HG02840 (cell line): ENCODE measurements around the gene SLC6A9.

Experiments used
- ATAC-seq: cut with Tn5 transposase; IDR thresholded peaks from one replicate; pipeline ENCODE4 v1.9.1; 2021; ENCODE audit warnings: mild to moderate bottlenecking, moderate library complexity, moderate number of reproducible peaks; ENCODE audit not compliant: unreplicated experiment, low FRiP score

Gene SLC6A9

GRCh38 chr1:43990271-43991199, 40.7 kb downstream of the SLC6A9 start:
- ATAC-seq: no peak

DNA sequence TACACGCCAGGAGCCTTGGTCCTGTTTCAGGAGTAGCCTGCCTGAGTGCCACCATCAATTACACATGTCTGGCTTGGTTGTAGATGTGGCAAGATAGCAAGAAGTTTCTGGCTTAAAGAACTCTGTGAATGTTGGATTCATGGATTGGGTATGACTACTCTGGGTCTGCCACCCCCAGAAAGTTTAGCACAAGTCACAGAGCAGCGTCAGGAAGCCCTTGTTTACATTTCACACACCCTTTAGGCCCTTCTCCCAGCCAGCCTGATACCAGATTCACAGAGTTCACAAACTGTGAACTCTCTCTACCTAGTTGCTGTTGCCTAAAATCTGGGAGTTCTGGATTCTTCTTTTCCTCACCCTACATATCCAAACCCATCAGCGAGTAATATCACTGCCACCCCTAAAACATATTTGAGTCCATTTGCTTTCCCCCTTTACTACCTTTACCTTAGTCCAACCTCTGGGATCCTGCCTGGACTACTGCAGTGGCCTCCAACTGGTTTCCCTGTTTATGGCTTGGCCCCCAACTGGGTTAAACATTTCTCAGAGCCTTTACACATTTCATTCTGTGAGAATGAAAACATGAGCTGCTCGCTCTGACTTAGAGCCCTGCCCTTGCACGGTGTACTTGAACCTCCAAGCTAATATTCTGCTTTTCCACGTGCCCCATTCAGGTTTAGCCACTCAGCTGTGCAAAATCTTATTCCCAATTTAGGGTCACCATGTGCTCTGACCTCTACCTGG, 43.9 kb downstream of the SLC6A9 start:
- no peak for ATAC-seq

GRCh38 chr1:43986712-43987111, 44.5 kb downstream of the SLC6A9 start:
- ATAC-seq: no peak

DNA sequence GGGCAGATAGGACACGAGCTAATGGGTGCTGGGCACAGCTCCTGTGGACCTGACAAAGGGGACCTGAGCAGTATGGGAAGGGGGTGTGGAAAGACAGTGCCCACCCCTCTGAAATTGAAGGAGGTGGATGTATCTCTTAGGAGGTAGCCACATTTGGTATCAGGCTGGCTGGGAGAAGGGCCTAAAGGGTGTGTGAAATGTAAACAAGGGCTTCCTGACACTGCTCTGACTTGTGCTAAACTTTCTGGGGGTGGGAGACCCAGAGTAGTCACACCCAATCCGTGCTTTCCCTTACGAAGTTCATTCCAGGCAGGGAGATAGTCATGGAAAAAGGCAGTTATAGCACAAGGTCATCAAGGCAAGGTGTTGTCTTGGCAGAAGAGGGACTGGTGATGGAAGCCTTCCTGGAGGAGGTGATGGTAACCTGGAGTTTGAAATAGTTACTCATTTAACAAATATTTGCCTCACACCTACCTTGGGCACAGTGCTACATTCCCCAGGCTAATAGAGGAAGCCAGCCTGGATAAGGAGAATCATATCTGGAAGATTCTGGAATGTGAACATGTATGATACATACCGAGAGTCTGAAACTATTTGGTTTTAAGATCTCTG, 45.2 kb downstream of the SLC6A9 start:
- no peak for ATAC-seq

- ATAC-seq: no peak
These were observed 46.4 kb downstream of the SLC6A9 start for GRCh38 chr1:43984855-43985254.

DNA sequence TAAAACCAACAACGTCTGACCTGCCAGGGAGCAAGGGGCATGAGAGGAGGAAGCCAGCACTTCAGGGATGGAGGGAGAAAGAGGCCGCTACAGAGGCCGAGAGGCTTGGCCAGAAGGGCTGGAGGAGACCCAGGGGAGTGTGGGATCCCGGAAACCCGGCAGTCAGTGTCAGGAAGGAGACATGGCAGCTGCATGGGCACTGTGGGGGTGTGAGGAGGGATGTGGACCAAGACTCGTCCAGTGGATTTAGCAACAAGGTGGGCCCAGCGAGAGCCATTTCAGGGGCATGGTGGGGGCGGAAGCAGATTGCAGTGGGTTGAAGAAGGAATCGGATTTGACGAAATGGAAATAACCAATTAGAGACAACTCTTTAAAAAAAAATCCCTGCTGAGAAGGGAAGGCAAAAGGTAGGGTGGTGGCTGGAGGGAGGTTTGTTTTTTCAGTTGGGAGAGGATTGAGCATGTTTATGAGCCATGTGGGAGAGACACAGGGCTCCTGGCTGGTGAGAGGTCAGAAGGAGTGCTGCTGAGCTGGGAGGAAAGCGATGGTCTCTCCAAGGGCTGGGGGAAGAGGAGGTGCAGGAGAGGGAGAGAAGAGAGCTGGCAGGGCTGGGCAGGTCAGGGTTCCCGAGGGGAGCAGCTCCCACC, 47.9 kb downstream of the SLC6A9 start:
- ATAC-seq: no peak

- no peak for ATAC-seq
These were observed 48.5 kb downstream of the SLC6A9 start for GRCh38 chr1:43982808-43983207.

- ATAC-seq: no peak
These were observed 49.0 kb downstream of the SLC6A9 start for GRCh38 chr1:43982241-43982640.

GRCh38 chr1:43981636-43982035, 49.6 kb downstream of the SLC6A9 start:
- no peak for ATAC-seq

DNA sequence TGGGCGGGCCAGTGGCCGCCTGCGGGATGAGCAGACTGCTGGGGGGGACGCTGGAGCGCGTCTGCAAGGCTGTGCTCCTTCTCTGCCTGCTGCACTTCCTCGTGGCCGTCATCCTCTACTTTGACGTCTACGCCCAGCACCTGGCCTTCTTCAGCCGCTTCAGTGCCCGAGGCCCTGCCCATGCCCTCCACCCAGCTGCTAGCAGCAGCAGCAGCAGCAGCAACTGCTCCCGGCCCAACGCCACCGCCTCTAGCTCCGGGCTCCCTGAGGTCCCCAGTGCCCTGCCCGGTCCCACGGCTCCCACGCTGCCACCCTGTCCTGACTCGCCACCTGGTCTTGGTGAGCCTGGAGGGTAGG, 50.1 kb downstream of the SLC6A9 start:
- no peak for ATAC-seq

GRCh38 chr1:43980255-43981134, 50.8 kb downstream of the SLC6A9 start:
- no peak for ATAC-seq

GRCh38 chr1:43979528-43980254, 51.6 kb downstream of the SLC6A9 start:
- ATAC-seq: no peak

DNA sequence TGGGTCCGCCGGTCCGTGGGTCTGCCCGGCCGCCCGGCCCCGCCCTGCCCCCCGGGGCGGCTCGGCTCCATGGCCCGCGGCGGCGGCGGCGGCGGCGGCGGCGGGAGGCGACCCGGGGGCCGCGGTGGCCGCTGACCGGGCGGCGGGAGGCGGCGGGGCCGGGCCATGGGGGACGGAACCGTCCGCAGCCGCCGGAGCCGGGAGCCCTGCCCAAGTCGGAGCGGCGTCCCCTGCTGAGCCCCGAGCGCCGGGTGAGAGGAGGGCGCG, 52.1 kb downstream of the SLC6A9 start:
- no peak for ATAC-seq

GRCh38 chr1:43978551-43979260, 52.6 kb downstream of the SLC6A9 start, which contains the start of gene B4GALT2:
B4GALT2 (plus strand) TSS chr1:43979210; CDS start chr1:43981161, 1,951 bp downstream.
- no peak for ATAC-seq

GRCh38 chr1:43978264-43978550, 53.1 kb downstream of the SLC6A9 start:
- ATAC-seq: no peak

- ATAC-seq: no peak
These were observed 53.6 kb downstream of the SLC6A9 start for GRCh38 chr1:43977376-43978263.

- ATAC-seq: no peak
These were observed 54.4 kb downstream of the SLC6A9 start for GRCh38 chr1:43976890-43977289.

DNA sequence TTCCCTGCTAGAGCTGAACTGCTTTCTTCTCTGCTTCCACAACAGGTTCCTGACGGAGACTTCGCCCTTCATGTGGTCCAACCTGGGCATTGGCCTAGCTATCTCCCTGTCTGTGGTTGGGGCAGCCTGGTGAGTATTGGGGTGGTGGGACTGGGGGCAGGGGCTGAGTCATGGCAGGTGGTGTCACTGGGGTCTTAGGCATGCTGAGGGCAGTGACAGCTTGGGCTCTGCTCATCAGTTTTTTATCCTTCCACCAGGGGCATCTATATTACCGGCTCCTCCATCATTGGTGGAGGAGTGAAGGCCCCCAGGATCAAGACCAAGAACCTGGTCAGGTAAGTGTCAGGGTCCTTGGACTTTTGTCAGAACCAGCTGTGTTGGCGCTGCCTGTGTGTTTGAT, 55.2 kb downstream of the SLC6A9 start:
- ATAC-seq: no peak
